Stimulated activated memory B cell treated with anti-CD40 and anti-IgM and Interleukin-4, amounts not matched to agents 10 μg/mL and 1 μg/mL and 100 μg/mL, for 72 hours (primary cell): ENCODE data around the gene RFC4.
"Not testable (repeated sequence)": the region's sequence is repeated elsewhere in the genome, so short reads cannot be mapped to it uniquely, and the experiment has no call there.

Experiments
- ATAC-seq: fragments of 150-1000 bp; cut with Tn5 transposase; 2 replicates; pipeline ENCODE4 v1.10.0; 2021
- H3K27ac Mint-ChIP-seq: one replicate; pipeline ENCODE4 v1.8.0; 2022; ENCODE audit warnings: mild to moderate bottlenecking, mixed read lengths
- H3K27me3 Mint-ChIP-seq: one replicate; pipeline ENCODE4 v1.8.0; 2022; ENCODE audit warnings: mixed read lengths
- H3K36me3 Mint-ChIP-seq: one replicate; pipeline ENCODE4 v1.8.0; 2022; ENCODE audit warnings: mixed read lengths
- H3K4me1 Mint-ChIP-seq: one replicate; pipeline ENCODE4 v1.8.0; 2022; ENCODE audit warnings: mixed read lengths
- H3K4me3 Mint-ChIP-seq: one replicate; pipeline ENCODE4 v1.8.0; 2022; ENCODE audit warnings: mild to moderate bottlenecking, moderate library complexity, mixed read lengths
- H3K9me3 Mint-ChIP-seq: one replicate; pipeline ENCODE4 v1.8.0; 2022; ENCODE audit warnings: mixed read lengths

The RFC4 gene

DNA sequence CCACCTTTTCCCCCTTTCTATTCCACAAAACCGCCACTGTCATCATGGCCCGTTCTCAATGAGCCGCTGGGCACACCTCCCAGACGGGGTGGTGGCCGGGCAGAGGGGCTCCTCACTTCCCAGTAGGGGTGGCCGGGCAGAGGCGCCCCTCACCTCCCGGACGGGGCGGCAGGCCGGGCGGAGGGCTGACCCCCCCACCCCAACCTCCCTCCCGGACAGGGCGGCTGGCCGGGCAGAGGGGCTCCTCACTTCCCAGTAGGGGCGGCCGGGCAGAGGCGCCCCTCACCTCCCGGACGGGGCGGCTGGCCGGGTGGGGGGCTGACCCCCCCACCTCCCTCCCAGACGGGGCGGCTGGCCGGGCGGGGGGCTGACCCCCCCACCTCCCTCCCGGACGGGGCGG, 5.0 kb upstream of the RFC4 start:
- H3K36me3 Mint-ChIP-seq, H3K4me3 Mint-ChIP-seq, H3K9me3 Mint-ChIP-seq, H3K27ac Mint-ChIP-seq, ATAC-seq, H3K4me1 Mint-ChIP-seq, H3K27me3 Mint-ChIP-seq: not testable (repeated sequence)

DNA sequence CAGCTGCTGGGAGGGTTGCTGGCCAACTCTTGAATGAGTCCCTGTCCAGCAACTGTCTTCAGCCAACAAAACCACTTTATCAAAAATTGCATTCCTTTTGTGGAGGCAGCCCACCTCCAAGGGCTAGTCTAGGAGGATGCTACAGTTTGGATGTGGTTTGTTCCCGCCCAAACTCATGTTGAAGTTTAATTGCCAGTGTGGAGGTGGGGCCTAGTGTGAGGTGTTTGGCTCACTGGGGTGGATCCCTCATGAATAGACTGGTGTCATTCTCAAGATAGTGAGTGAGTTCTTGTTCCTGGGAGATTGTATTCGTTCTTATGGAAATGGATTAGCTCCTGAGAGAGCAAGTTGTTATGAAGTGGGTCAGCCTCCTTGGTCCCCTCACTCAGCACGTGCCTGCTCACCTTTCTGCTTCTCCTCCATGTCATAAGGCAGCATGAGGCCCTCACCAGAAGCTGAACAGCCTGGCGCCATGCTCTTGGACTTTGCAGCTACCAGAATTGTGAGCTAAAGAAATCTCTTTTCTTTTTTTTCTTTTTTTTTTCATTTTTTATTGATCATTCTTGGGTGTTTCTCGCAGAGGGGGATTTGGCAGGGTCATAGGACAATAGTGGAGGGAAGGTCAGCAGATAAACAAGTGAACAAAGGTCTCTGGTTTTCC, 4.2 kb upstream of the RFC4 start:
- Mint-ChIP-seq H3K4me1 (peaks cover 7% of the 10 kb centered on the region), H3K27me3 (no peaks in the 10 kb centered on the region), H3K27ac (no peak overlapping the region), H3K9me3 (no peaks in the 10 kb centered on the region), H3K36me3 (no peaks in the 10 kb centered on the region), H3K4me3 (no peak overlapping the region)
- ATAC-seq, result no peak

DNA sequence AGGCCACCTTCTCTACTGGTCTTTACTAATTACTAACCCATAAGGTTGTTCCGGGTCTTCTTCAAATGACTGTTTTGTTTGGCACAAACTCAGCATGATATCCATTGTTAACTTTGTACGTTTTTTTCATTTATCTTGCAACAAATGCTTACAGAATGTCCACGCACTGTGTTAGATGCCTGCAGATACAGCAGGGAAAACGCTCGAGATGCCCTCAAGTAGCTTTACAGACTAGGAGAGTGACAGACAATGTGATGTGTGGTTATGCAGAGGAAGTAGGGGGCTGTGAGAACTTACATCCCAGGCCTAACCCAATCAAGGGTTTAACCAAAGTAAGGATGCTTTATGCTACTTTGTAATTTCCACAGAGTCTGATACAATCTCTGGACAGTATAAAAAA, 949 bp upstream of the RFC4 start:
- Mint-ChIP-seq H3K9me3 (no peaks in the 10 kb centered on the region), H3K4me3 (peak overlapping the region; percentile 90), H3K36me3 (no peaks in the 10 kb centered on the region), H3K27ac (peak overlapping the region; percentile 86), H3K27me3 (no peaks in the 10 kb centered on the region), H3K4me1 (peaks cover 11% of the 10 kb centered on the region)
- ATAC-seq, result no peak

DNA sequence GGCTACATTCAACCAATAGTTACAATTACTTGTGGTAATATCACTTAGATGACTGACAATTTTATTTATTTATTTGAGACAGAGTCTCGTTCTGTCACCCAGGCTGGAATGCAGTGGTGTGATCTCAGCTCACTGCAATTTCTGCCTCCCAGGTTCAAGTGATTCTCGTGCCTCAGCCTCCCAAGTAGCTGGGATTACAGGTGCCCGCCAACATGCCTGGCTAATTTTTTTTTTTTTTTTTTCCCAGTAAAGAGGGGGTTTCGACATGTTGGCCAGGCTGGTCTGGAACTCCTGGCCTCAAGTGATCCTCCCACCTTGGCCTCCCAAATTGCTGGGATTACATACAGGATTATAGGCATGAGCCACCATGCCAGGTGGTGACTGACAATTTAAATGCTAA, 2.8 kb downstream of the RFC4 start:
- peaks cover 14% of the 10 kb centered on the region for H3K4me1 Mint-ChIP-seq
- H3K9me3 Mint-ChIP-seq, H3K27ac Mint-ChIP-seq: not testable (repeated sequence)

DNA sequence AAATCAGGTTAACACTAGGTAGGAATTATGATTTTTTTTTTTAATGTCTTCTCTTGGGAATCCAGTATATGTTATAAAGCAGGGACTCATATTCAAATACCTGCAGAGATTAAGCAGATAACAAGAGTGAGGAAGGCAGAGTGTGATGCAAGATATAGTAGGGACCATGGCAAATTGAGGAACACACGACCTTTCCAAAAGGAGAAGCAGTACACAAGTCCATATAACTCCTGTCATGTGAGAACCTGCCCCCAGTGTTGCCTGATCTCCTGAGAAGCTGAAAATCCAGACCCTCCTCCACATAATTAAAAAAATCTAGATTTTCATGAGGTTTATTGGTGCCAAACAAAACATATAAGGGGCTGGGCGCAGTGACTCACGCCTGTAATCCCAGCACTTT, 3.6 kb downstream of the RFC4 start:
- peaks cover 8% of the 10 kb centered on the region for H3K36me3 Mint-ChIP-seq
- H3K4me3 Mint-ChIP-seq, result no peak overlapping the region
- ATAC-seq, result no peak
- H3K27ac Mint-ChIP-seq, result no peak overlapping the region
- no peaks in the 10 kb centered on the region for H3K27me3 Mint-ChIP-seq
- peaks cover 17% of the 10 kb centered on the region for H3K4me1 Mint-ChIP-seq
- no peaks in the 10 kb centered on the region for H3K9me3 Mint-ChIP-seq

More for the DNA sequence above, 2.8 kb downstream of the RFC4 start:
- not testable (repeated sequence) for H3K36me3 Mint-ChIP-seq, H3K27me3 Mint-ChIP-seq, ATAC-seq, H3K4me3 Mint-ChIP-seq

DNA sequence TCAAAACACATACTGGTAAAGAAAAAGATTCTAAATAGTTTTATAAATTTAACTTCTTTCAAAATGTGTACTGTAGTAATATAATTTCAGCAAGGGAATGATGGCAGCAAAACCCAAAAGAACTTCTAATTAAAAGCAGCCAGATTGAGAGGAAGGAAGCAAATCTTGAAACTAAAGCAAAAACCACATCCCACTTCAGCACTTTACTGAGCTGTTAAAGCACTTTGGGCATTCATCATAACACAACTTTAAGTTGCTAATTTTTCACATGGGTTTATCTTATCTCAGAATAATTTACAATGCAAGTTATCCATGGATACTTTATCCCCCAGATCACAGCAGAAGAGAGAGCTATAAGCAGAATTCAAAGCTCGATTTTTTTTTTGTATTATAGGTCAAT, 6.0 kb downstream of the RFC4 start:
- no peak overlapping the region for H3K27ac Mint-ChIP-seq
- no peak overlapping the region for H3K4me3 Mint-ChIP-seq
- peaks cover 21% of the 10 kb centered on the region for H3K36me3 Mint-ChIP-seq
- H3K9me3 Mint-ChIP-seq, result no peaks in the 10 kb centered on the region
- H3K27me3 Mint-ChIP-seq, result no peaks in the 10 kb centered on the region
- H3K4me1 Mint-ChIP-seq, result peaks cover 9% of the 10 kb centered on the region
- no peak for ATAC-seq

DNA sequence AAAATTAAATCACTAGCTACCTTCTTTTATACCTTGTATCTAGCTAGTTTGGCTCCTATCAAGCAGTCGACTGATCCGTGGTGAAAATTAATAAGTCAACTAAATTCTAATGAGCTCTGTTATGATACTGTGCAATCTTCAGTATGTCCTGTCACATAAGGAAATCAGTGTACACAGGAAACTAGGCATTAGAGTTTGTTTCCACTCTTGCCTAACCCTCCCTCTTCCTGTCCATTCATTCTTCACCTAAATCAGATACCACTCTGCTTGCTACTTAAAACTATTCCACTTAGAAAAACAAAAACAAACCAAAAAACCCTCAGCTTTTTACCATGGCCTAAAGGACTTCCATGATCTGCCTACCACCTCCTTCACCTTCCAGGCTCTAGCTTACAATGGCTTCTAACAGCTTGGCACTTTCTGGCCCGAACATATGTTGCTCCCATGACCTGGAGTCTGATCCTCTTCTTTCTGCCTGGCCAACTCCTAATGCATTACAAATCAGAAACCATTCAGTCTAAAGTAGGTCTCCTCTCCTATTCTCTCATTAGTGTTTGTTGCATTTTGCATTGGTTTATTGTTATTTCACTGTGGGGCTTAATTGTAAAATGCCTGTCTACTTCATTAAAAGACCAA, 7.9 kb downstream of the RFC4 start:
- Mint-ChIP-seq H3K27me3 (no peaks in the 10 kb centered on the region), H3K9me3 (no peaks in the 10 kb centered on the region), H3K4me1 (peaks cover 6% of the 10 kb centered on the region), H3K27ac (no peak overlapping the region), H3K4me3 (no peak overlapping the region), H3K36me3 (peaks cover 35% of the 10 kb centered on the region)
- no peak for ATAC-seq

DNA sequence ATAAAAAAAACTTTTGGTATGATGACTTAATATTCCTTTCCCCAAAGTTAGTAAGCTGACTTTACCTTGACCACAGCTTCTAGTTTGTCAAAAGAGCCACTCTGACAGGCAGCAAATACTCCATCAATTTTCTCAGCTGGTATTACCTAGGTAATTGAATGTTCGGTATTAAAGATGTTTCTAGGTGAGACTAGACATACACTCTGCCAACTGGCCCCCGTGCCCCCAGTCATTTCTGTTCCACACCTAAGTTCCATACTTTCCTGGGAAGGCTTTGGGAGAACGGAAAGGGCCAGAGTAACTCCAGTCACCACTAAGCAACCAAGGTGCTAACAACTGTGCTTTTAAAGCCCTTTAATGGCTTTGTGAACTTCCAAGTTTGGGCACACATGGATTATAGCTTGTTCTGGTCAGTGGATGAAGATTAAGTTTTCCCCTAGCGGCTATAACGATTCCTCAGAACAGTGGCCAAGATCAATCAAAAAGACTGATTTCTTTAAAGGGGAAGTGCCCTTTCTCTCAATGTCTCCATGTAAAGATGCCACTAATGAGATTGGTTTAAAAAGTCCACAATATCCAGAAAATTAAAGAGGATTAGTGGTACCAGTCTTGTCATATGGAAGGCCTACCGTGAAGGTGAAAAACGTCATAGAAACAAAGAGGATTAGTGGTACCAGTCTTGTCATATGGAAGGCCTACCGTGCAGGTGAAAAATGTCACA, 15.9 kb downstream of the RFC4 start:
- no peaks in the 10 kb centered on the region for H3K27me3 Mint-ChIP-seq
- peak; percentile 39 for ATAC-seq
- H3K4me1 Mint-ChIP-seq, result peaks cover 39% of the 10 kb centered on the region
- H3K36me3 Mint-ChIP-seq, result peaks cover 60% of the 10 kb centered on the region
- H3K9me3 Mint-ChIP-seq, result no peaks in the 10 kb centered on the region
- H3K27ac Mint-ChIP-seq, result peak overlapping the region; percentile 53
- no peak overlapping the region for H3K4me3 Mint-ChIP-seq

DNA sequence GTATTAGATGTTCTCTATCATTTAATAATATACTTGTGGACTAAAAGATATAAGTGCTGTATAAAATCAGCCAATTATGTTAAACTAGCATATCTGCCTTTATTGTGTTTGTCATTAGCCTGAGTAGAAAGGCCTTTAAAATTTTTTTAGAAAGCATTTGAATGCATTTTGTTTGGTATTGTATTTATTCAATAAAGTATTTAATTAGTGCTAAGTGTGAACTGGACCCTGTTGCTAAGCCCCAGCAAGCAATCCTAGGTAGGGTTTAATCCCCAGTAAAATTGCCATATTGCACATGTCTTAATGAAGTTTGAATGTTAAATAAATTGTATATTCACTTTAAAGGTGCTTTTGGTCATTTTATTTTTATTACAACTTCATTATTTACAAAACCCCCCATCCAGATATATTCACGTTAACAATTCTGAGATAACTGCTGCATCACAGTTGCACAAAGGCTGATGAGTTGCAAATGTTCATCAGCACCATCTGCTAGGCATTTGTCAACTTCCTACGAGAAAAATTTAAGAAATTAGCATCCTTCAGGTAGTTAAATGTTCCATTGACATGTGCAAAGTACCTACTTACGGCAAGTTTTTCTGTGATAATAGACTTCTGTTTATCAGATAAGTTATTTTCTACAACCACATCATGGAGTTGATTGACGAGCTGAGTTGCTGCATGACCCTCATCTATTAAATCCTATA, 16.6 kb downstream of the RFC4 start:
- no peak for ATAC-seq
- H3K9me3 Mint-ChIP-seq, result no peaks in the 10 kb centered on the region
- peak overlapping the region; percentile 53 for H3K27ac Mint-ChIP-seq
- no peaks in the 10 kb centered on the region for H3K27me3 Mint-ChIP-seq
- no peak overlapping the region for H3K4me3 Mint-ChIP-seq
- peaks cover 67% of the 10 kb centered on the region for H3K36me3 Mint-ChIP-seq
- peaks cover 44% of the 10 kb centered on the region for H3K4me1 Mint-ChIP-seq

DNA sequence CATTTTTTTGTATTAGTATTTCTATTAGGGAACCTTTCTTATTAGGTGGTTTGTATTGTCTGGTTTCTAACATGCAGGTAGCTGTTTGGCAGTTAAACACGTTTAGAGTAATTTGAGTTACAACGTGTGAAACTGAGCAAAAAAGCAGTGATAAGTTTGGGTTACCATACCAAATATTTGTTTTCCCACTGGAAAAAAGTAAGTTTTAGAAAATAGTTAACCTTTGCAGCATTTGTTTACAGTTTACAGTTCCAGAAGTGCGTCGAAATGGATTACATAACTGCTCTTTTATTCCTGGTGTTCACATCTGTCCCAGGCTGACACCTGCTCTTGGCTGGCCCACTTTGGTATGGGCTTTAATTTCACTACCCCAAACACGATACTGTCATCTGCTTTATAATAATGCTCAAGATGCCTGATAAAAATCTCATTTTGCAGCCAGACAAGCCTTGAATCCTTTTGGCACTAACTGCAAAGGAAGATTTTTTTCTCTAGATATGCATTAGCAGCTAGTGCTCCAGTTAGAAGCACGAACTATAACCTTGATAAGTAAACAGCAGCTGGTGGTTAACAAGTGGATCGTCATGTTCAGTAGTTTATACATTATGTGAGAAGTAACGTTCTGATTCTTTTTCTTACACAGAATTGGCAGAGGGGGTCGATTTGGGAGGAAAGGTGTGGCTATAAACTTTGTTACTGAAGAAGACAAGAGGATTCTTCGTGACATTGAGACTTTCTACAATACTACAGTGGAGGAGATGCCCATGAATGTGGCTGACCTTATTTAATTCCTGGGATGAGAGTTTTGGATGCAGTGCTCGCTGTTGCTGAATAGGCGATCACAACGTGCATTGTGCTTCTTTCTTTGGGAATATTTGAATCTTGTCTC, 17.6 kb downstream of the RFC4 start:
- Mint-ChIP-seq H3K27ac (peak overlapping the region; percentile 100), H3K36me3 (peaks cover 67% of the 10 kb centered on the region)

DNA sequence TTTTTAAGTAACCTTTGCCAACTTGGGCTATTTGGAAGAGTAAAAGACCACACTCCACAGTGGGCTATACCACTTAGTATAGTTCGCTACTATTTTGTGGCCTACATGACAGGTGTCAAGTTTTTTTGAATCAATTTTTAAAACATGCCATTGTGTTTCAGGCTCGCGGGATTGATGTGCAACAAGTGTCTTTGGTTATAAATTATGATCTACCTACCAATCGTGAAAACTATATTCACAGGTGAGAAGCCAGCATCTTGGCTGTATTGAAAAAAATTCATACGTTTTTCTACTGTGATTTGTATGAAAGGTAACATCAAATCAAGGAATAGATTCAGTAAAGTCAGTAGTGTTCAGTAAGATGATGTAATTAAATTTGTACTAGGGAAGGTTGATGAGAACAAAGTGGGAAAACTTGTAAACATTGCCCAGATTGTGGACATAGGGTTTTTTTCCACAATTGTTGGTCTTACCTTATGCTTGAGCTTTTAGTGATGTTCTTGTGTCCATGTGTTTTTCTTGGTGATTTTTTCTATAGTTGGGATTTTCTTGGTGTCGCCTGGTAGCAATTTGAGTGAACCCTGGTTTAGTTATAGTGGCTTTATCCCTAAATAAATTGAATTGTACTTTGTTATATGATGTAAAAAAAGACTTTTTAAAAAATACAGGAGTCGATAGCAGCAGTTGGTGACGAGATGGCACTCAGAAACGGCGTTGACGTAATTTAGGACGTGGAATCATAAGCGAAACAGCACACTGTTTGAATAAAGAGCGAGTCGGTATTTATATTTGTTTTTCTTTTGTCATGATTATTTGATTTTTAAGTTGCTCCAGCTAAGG, 18.4 kb downstream of the RFC4 start:
- Mint-ChIP-seq H3K27me3 (no peaks in the 10 kb centered on the region), H3K9me3 (no peaks in the 10 kb centered on the region), H3K27ac (peak overlapping the region; percentile 100), H3K4me1 (peaks cover 53% of the 10 kb centered on the region), H3K36me3 (peaks cover 64% of the 10 kb centered on the region), H3K4me3 (peak overlapping the region; percentile 99)
- no peak for ATAC-seq

More for the DNA sequence above, 17.6 kb downstream of the RFC4 start:
- no peaks in the 10 kb centered on the region for H3K9me3 Mint-ChIP-seq
- peaks cover 53% of the 10 kb centered on the region for H3K4me1 Mint-ChIP-seq
- H3K27me3 Mint-ChIP-seq, result no peaks in the 10 kb centered on the region
- ATAC-seq, result no peak
- peak overlapping the region; percentile 99 for H3K4me3 Mint-ChIP-seq

DNA sequence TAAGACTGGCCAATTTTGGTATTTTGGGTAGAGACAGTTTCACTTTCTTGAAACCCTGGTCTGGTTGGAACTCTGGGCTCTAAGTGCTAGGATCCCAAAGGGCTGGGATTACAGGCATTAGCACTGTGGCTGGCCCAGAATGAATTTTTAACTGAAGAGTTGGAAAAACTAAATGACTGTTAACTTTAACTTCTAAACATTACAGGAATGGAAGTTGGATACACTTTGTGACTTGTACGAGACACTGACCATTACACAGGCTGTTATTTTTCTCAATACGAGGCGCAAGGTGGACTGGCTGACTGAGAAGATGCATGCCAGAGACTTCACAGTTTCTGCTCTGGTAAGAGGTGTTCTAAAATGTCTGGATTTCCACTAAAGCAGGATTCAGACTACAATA, 19.4 kb downstream of the RFC4 start:
- no peak for ATAC-seq
- Mint-ChIP-seq H3K9me3 (no peaks in the 10 kb centered on the region), H3K36me3 (peaks cover 62% of the 10 kb centered on the region), H3K4me1 (peaks cover 59% of the 10 kb centered on the region), H3K4me3 (peak overlapping the region; percentile 99), H3K27ac (peak overlapping the region; percentile 100), H3K27me3 (no peaks in the 10 kb centered on the region)

DNA sequence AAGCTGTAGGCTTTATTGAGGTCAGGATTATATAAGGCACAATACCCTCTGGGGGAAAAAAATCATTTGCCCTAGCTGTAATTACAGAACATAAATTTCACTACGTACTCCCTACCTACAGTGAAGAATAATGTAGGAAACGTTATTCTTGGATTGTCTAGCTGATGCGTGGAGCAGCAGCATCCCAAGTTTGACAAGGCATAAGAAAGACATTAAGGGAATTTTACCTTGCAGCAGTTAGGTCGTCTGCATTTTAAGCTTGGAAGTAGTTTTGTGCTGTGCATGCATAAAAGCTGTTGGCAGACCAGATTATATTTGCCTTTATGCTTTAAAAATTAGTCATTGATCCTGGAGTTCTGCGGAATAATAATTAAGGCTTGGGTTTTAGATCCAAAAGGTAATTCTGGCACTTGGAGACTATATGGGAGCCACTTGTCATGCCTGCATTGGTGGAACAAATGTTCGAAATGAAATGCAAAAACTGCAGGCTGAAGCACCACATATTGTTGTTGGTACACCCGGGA, 20.7 kb downstream of the RFC4 start:
- peak overlapping the region; percentile 99 for H3K4me3 Mint-ChIP-seq
- peaks cover 58% of the 10 kb centered on the region for H3K4me1 Mint-ChIP-seq
- no peaks in the 10 kb centered on the region for H3K9me3 Mint-ChIP-seq
- peaks cover 62% of the 10 kb centered on the region for H3K36me3 Mint-ChIP-seq
- peak overlapping the region; percentile 100 for H3K27ac Mint-ChIP-seq
- ATAC-seq, result no peak
- H3K27me3 Mint-ChIP-seq, result no peaks in the 10 kb centered on the region
